OCI-LY7 (cell line): Measurements from ENCODE around the gene CHMP4B.

Experiments
- EZH2phosphoT487 ChIP-seq: fragments of 200-600 bp; sonication (generic); IDR thresholded peaks from 2 replicates; pipeline ENCODE4 v1.6.1; 2018; ENCODE audit warnings: low read depth, borderline replicate concordance, mild to moderate bottlenecking, mixed run types, antibody characterized with exemption, low read length, moderate library complexity, mixed read lengths
- TF ChIP-seq, protein P1 (sequence below): fragments of 200-600 bp; sonication (generic); conservative IDR thresholded peaks from 2 replicates; pipeline ENCODE4 v1.5.1; 2014; ENCODE audit warnings: mild to moderate bottlenecking, antibody characterized with exemption, low read length, moderate library complexity, mixed read lengths

DNA sequence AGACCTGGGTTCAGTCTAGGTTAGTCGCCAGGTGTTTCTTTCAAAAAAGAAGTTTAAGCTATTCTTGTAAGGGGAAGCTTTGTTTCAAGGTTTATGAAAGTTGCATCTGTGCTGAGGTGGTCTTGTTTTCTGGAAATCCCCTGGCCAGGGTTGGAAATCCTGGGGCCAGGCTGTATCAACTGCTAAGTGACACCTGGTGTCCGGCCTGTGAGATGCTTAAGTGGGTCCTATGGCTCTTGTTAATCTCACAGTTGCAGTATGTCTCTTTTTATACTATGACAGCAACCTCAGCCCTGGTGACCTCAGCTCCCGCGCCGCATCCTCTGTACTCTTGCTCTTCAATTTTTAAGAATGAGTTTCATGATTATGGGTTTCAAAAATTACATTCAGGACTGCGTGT lies 72.0 kb downstream of the CHMP4B start:
- TF ChIP-seq, protein P1, sequence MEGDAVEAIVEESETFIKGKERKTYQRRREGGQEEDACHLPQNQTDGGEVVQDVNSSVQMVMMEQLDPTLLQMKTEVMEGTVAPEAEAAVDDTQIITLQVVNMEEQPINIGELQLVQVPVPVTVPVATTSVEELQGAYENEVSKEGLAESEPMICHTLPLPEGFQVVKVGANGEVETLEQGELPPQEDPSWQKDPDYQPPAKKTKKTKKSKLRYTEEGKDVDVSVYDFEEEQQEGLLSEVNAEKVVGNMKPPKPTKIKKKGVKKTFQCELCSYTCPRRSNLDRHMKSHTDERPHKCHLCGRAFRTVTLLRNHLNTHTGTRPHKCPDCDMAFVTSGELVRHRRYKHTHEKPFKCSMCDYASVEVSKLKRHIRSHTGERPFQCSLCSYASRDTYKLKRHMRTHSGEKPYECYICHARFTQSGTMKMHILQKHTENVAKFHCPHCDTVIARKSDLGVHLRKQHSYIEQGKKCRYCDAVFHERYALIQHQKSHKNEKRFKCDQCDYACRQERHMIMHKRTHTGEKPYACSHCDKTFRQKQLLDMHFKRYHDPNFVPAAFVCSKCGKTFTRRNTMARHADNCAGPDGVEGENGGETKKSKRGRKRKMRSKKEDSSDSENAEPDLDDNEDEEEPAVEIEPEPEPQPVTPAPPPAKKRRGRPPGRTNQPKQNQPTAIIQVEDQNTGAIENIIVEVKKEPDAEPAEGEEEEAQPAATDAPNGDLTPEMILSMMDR: peak; percentile 61
- TF ChIP-seq EZH2phosphoT487: no peak
